ENCODE data around the gene NPTN. TPM values are rescaled to one million over a fixed set of nuclear protein-coding genes. Genes with fewer than 3 reads are reported as not detected.

Gene NPTN
- 100 to 1,000 TPM in 2 of 4 donors, 10 to 100 TPM in 2; 84.3 to 118 (median 106) TPM for total RNA-seq

DNA sequence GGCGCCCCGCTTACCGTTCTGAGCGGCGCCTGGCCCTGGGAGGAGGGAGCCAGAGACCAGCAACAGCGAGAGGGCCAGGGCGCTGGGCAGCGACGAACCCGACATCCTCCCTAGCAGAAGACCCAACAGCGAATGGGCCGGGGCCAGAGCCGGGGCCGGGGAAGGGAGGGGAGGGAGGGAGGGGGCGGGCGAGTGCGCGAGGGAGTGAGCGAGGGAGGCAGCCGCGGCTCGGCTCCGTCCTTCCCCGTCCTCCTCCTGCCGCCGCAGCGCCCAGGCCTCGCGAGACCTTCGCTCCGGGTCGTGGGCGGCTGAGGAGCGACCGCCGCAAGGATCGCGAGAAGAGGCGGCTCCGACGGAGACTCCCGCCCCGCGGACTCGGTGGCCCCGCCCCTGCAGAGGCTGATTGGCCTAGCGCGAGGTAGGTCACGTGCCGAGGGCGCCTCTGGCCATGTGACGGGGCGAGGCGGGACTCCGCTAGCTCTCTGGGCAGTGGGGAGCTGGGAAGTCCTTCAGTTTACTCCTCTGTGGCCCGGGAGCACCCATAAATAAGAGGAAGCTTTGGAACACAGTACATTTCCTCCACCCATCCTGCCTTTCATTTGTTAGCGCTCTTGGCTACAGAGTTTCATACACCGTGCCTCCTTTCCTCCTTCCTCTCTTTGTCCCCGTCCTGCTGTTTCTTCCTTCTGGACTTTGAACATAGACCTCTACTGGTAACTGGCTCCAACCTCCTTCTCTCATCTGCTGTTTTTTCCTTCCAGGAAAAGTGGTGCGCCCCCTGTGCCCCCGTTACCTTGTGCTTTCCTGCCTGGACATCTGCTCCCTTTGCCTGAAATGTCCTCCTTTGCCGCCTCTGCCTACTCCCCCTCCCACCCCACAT lies at the start of gene NPTN:
TSS of gene NPTN (minus strand) at position 279 of the 880 bp plus-strand sequence. CDS start at position 105, 174 bp downstream.
- H3K27ac ChIP-seq: peak within 1 kb of the TSS; percentile 91 to 97 (median 96)
- peaks cover 0 to 56% (median 26%) of the 10 kb centered on the region in 4 donors for H3K4me1 ChIP-seq
- 3% methylated on average over 30 to 54 of the region's 62 CpGs for WGBS, 2 donors
- peak; percentile 94 to 96 for DNase-seq (ENCODE audit: low spot score in 2 of 2)
- H3K4me3 ChIP-seq: peak within 1 kb of the TSS; percentile 93 to 100 (median 97)
- H3K36me3 ChIP-seq: no peaks in the 10 kb centered on the region
- no peaks in the 10 kb centered on the region for H3K27me3 ChIP-seq
- TF ChIP-seq POLR2A (IDR thresholded peaks at IDR 0.05): peak; percentile 49 to 82
- peak; percentile 87 to 89 for TF ChIP-seq EP300 (IDR thresholded peaks at IDR 0.05)
- TF ChIP-seq, protein P1, sequence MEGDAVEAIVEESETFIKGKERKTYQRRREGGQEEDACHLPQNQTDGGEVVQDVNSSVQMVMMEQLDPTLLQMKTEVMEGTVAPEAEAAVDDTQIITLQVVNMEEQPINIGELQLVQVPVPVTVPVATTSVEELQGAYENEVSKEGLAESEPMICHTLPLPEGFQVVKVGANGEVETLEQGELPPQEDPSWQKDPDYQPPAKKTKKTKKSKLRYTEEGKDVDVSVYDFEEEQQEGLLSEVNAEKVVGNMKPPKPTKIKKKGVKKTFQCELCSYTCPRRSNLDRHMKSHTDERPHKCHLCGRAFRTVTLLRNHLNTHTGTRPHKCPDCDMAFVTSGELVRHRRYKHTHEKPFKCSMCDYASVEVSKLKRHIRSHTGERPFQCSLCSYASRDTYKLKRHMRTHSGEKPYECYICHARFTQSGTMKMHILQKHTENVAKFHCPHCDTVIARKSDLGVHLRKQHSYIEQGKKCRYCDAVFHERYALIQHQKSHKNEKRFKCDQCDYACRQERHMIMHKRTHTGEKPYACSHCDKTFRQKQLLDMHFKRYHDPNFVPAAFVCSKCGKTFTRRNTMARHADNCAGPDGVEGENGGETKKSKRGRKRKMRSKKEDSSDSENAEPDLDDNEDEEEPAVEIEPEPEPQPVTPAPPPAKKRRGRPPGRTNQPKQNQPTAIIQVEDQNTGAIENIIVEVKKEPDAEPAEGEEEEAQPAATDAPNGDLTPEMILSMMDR (IDR thresholded peaks at IDR 0.05): peak in 2 of 5 experiments; percentile 24 to 29
- no peaks in the 10 kb centered on the region for H3K9me3 ChIP-seq

DNA sequence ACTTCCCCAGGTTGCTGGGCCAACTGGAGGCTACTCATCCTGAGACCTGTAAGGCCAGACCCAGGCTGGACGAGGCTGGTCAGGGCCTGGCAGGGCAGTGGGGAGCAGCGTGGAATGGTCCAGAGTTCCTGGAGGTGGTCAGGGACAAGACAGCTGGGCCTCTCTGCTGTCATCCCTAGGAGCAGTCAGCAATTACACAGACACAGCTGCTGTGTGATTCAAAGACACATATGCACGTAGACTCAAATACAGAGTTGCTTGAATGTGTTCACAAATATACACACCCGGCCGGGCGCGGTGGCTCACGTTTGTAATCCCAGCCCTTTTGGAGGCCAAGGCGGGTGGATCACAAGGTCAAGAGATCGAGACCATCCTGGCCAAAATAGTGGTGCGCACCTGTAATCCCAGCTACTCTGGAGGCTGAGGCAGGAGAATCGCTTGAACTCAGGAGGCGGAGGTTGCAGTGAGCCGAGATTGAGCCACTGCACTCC lies 49.5 kb upstream of the NPTN start:
- Histone ChIP-seq H3K4me1 (peaks cover 0 to 45% (median 20%) of the 10 kb centered on the region in 4 donors), H3K27ac (peak overlapping the region in 1 of 4 donors; percentile 28), H3K9me3 (no peaks in the 10 kb centered on the region), H3K36me3 (no peaks in the 10 kb centered on the region), H3K4me3 (no peak overlapping the region), H3K27me3 (peaks cover 0 to 3% of the 10 kb centered on the region in 2 donors)
- no peak for TF ChIP-seq POLR2A (IDR thresholded peaks at IDR 0.05)
- no peak for TF ChIP-seq EP300 (IDR thresholded peaks at IDR 0.05)
- TF ChIP-seq, protein P1 (IDR thresholded peaks at IDR 0.05): no peak
- DNase-seq (ENCODE audit: low spot score in 2 of 2): no peak
- WGBS, 2 donors: 66 to 70% methylated on average over 12 to 14 of the region's 14 CpGs

GRCh38 chr15:73681856-73682599 lies 48.8 kb upstream of the NPTN start:
- H3K27me3 ChIP-seq: peaks cover 0 to 3% of the 10 kb centered on the region in 2 donors
- no peaks in the 10 kb centered on the region for H3K36me3 ChIP-seq
- peaks cover 0 to 42% (median 17%) of the 10 kb centered on the region in 4 donors for H3K4me1 ChIP-seq
- 71 to 74% methylated on average over 3 of the region's 3 CpGs for WGBS, 2 donors
- H3K9me3 ChIP-seq: no peaks in the 10 kb centered on the region
- no peak for DNase-seq (ENCODE audit: low spot score in 2 of 2)
- no peak overlapping the region for H3K4me3 ChIP-seq
- no peak overlapping the region for H3K27ac ChIP-seq
- TF ChIP-seq EP300 (IDR thresholded peaks at IDR 0.05): no peak
- no peak for TF ChIP-seq POLR2A (IDR thresholded peaks at IDR 0.05)
- TF ChIP-seq, protein P1 (IDR thresholded peaks at IDR 0.05): no peak

DNA sequence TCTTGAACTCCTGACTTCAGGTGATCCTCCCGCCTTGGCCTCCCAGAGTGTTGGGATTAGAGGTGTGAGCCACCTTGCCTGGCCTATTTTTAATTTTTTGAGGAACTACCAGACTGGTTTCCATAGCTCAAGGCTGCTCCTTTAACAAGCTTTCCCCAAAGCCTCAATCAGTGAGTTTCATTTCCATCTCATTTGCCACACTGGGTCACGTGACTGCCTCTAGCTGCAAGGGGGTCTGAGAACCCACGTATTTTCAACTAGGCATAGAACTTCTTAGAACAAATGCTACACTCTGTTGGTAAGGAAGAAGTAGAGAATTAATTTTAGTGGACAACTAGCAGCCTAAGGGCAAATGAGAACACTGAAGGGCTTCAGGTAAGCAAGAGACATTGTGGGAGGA lies 47.9 kb upstream of the NPTN start:
- 57 to 72% methylated on average over 3 of the region's 3 CpGs for WGBS, 2 donors
- Histone ChIP-seq H3K27me3 (peaks cover 0 to 3% of the 10 kb centered on the region in 2 donors), H3K4me3 (no peak overlapping the region), H3K27ac (no peak overlapping the region), H3K9me3 (no peaks in the 10 kb centered on the region), H3K36me3 (no peaks in the 10 kb centered on the region), H3K4me1 (peaks cover 0 to 32% (median 13%) of the 10 kb centered on the region in 4 donors)
- TF ChIP-seq, protein P1 (IDR thresholded peaks at IDR 0.05): no peak
- TF ChIP-seq POLR2A (IDR thresholded peaks at IDR 0.05): no peak
- no peak for TF ChIP-seq EP300 (IDR thresholded peaks at IDR 0.05)
- no peak for DNase-seq (ENCODE audit: low spot score in 2 of 2)
